Loucy (cell line): Measurements from ENCODE around the gene PPP1CA.

Experiments
- EZH2phosphoT487 ChIP-seq: fragments of 200-600 bp; IDR thresholded peaks from 2 replicates; pipeline ENCODE4 v1.6.1; 2018; ENCODE audit warnings: antibody characterized with exemption, mild to moderate bottlenecking, moderate library complexity, borderline replicate concordance
- TF ChIP-seq, protein P1 (sequence below): fragments of 200-600 bp; sonication (generic); conservative IDR thresholded peaks from 2 replicates; pipeline ENCODE4 v1.5.1; 2014; ENCODE audit warnings: mild to moderate bottlenecking, antibody characterized with exemption, low read length

DNA sequence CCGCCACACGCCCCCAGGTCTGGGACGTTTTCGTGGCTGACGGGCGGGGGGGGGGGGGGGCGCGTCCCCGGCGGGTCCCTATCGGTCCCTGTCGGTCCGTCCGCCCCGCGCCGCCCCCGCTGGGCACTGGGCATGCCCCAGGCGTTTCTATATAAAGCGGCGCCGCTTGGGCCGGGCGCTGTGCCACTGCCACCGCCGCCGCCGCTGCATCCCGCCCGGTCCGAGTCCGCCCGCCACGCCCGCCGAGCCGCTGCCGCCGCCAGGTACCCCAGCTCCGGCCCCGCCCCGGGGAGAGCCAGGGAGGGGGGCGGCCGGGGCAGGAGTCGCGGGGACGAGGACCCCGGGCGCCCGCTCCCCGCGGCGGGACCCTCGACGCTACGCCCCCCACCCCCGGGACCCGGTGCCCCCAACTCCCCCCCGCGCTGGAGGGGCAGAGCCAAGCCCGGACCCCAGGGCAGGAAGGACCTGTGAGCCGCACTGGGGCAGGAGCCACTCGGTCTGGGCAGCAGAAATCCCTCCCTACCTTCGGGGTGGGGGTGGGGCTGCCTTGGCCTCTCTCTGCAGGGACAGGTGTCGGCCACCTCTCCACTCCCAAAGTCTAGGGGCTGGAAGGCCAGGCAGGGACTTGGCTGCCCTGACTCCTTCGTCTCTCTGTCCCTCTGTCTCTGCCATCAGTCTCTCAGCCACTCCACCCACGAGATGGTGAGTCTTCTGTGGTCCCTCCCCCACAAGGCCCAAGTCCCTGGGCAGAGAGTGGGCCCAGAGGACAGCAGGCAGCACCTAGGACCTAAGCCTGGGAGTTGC lies 14.0 kb upstream of the PPP1CA start, which contains the start of gene CARNS1:
- TF ChIP-seq, protein P1, sequence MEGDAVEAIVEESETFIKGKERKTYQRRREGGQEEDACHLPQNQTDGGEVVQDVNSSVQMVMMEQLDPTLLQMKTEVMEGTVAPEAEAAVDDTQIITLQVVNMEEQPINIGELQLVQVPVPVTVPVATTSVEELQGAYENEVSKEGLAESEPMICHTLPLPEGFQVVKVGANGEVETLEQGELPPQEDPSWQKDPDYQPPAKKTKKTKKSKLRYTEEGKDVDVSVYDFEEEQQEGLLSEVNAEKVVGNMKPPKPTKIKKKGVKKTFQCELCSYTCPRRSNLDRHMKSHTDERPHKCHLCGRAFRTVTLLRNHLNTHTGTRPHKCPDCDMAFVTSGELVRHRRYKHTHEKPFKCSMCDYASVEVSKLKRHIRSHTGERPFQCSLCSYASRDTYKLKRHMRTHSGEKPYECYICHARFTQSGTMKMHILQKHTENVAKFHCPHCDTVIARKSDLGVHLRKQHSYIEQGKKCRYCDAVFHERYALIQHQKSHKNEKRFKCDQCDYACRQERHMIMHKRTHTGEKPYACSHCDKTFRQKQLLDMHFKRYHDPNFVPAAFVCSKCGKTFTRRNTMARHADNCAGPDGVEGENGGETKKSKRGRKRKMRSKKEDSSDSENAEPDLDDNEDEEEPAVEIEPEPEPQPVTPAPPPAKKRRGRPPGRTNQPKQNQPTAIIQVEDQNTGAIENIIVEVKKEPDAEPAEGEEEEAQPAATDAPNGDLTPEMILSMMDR, result no peak
- TF ChIP-seq EZH2phosphoT487, result no peak
